HepG2 (cell line): ENCODE measurements around the gene WNT3A. TPM values are rescaled to one million over a fixed set of nuclear protein-coding genes. Genes with fewer than 3 reads are reported as not detected.

Experiments
- AGO1 ChIP-seq: fragments of 200-400 bp; formaldehyde crosslinking; IDR thresholded peaks from 2 replicates; pipeline ENCODE4 v1.6.1; 2017; ENCODE audit warnings: mild to moderate bottlenecking, low read depth, low read length, moderate library complexity; ENCODE audit not compliant: poor library complexity, severe bottlenecking
- CENPBD1 ChIP-seq: sonication (generic); formaldehyde crosslinking; IDR thresholded peaks from 2 replicates; pipeline ENCODE4 v1.8.0; 2022; ENCODE audit warnings: missing genetic modification reagents, low read depth, mild to moderate bottlenecking, borderline replicate concordance
- EHMT2 ChIP-seq: fragments of 200-600 bp; sonication (generic); IDR thresholded peaks from 2 replicates; pipeline ENCODE4 v1.7.0; 2017; ENCODE audit warnings: antibody characterized with exemption, low read depth, low read length, borderline replicate concordance
- HOMEZ ChIP-seq: IDR thresholded peaks from 2 replicates; pipeline ENCODE4 v1.6.1; 2016; ENCODE audit warnings: low read depth
- MYC ChIP-seq: sonication (generic); formaldehyde crosslinking; IDR thresholded peaks from 2 replicates; pipeline ENCODE4 v1.9.0; 2021; ENCODE audit warnings: missing genetic modification reagents, borderline replicate concordance
- NFKB2 ChIP-seq: sonication (generic); formaldehyde crosslinking; IDR thresholded peaks from 2 replicates; pipeline ENCODE4 v1.4.0; 2020; ENCODE audit warnings: missing genetic modification reagents, borderline replicate concordance
- NFYB ChIP-seq: sonication (generic); formaldehyde crosslinking; IDR thresholded peaks from 2 replicates; pipeline ENCODE4 v1.4.0; 2020; ENCODE audit warnings: missing genetic modification reagents
- PATZ1 ChIP-seq: sonication (generic); formaldehyde crosslinking; IDR thresholded peaks from 2 replicates; pipeline ENCODE4 v1.4.0; 2020; ENCODE audit warnings: missing genetic modification reagents
- POLR2G ChIP-seq: fragments of 200-400 bp; formaldehyde crosslinking; IDR thresholded peaks from 2 replicates; pipeline ENCODE4 v1.6.1; 2018; ENCODE audit warnings: mild to moderate bottlenecking, low read depth, low read length, moderate library complexity
- RFX1 ChIP-seq: fragments of 450-650 bp; IDR thresholded peaks from 2 replicates; pipeline ENCODE4 v1.6.1; 2017
- RFX3 ChIP-seq: IDR thresholded peaks from 2 replicates; pipeline ENCODE4 v1.6.1; 2016; ENCODE audit warnings: missing biosample characterization, missing genetic modification reagents
- SNAPC4 ChIP-seq: sonication (generic); formaldehyde crosslinking; IDR thresholded peaks from 2 replicates; pipeline ENCODE4 v1.4.0; 2020; ENCODE audit warnings: mild to moderate bottlenecking, missing genetic modification reagents
- TAF1 ChIP-seq: sonication (generic); formaldehyde crosslinking; IDR thresholded peaks from 2 replicates; pipeline ENCODE4 v1.4.0; 2020; ENCODE audit warnings: missing genetic modification reagents
- ZBTB2 ChIP-seq: sonication (generic); formaldehyde crosslinking; IDR thresholded peaks from 2 replicates; pipeline ENCODE4 v1.8.0; 2022; ENCODE audit warnings: low read depth, missing genetic modification reagents
- ZBTB8A ChIP-seq: sonication (generic); formaldehyde crosslinking; IDR thresholded peaks from 2 replicates; pipeline ENCODE4 v1.4.0; 2020; ENCODE audit warnings: mild to moderate bottlenecking, low read depth, missing genetic modification reagents, borderline replicate concordance
- ZFY ChIP-seq: sonication (generic); formaldehyde crosslinking; IDR thresholded peaks from 2 replicates; pipeline ENCODE4 v1.4.0; 2020; ENCODE audit warnings: missing genetic modification reagents
- ZNF180 ChIP-seq: sonication (generic); formaldehyde crosslinking; IDR thresholded peaks from 2 replicates; pipeline ENCODE4 v1.4.0; 2020; ENCODE audit warnings: low read depth, missing genetic modification reagents, borderline replicate concordance
- ZNF253 ChIP-seq: sonication (generic); formaldehyde crosslinking; IDR thresholded peaks from 2 replicates; pipeline ENCODE4 v1.8.0; 2022; ENCODE audit warnings: mild to moderate bottlenecking, missing genetic modification reagents, borderline replicate concordance
- ZNF496 ChIP-seq: sonication (generic); formaldehyde crosslinking; IDR thresholded peaks from 2 replicates; pipeline ENCODE4 v1.8.1; 2023; ENCODE audit warnings: mild to moderate bottlenecking, moderate library complexity, missing genetic modification reagents; ENCODE audit not compliant: insufficient replicate concordance
- polyA plus RNA-seq, 8 experiments: library from polyadenylated mRNA; depleted of rRNA in 3 of 8; stranded (reverse) in 7 of 8; unstranded in 1 of 8; fragments of >200 nt; fragmentation: Illumina TruSeq in 4 of 8; extraction: Trizol in 4 of 8; gene quantifications; 2 replicates each; pipeline versions ENCODE4 v1.2.1 to v1.2.3, GENCODE V29; 2011 to 2016; ENCODE audit warnings: low read depth in 4 of 8, missing spikeins in 1 of 8, mixed read lengths in 1 of 8; ENCODE audit not compliant: insufficient read depth in 1 of 8
- total RNA-seq, 5 experiments: library from RNA; depleted of rRNA; stranded (reverse); fragments of >200 nt; fragmentation: Illumina TruSeq; extraction: Trizol; gene quantifications; 2 replicates each; pipeline ENCODE4 v1.2.3, GENCODE V29; 2016; ENCODE audit warnings: low read depth in 1 of 5

Gene WNT3A
- total and polyA plus RNA-seq, 2 of the 13 experiments (the other 11 are each of a cell fraction or from before 2014, with no cell fraction given) = not detected

GRCh38 chr1:228101994-228102790, 95.4 kb downstream of the WNT3A start (continued):
- TF ChIP-seq ZBTB2 (CRISPR knock-in tag) (no peak), AGO1 (no peak), CENPBD1 (CRISPR knock-in tag) (no peak), ZNF180 (no peak), ZFY (no peak), NFKB2 (CRISPR knock-in tag) (peak; percentile 18; the same call in 1 of the 2 replicates), ZBTB8A (CRISPR knock-in tag) (no peak), RFX3 (CRISPR knock-in tag) (no peak), POLR2G (no peak), HOMEZ (no peak), ZNF496 (CRISPR knock-in tag) (no peak), PATZ1 (CRISPR knock-in tag) (peak; percentile 65), MYC (CRISPR knock-in tag) (peak; percentile 40; the same call in 1 of the 2 replicates), TAF1 (CRISPR knock-in tag) (no peak), SNAPC4 (CRISPR knock-in tag) (no peak), ZNF253 (CRISPR knock-in tag) (no peak), NFYB (CRISPR knock-in tag) (no peak), RFX1 (no peak), EHMT2 (no peak)
